ENCODE results near the gene PRKN.

Gene PRKN

DNA sequence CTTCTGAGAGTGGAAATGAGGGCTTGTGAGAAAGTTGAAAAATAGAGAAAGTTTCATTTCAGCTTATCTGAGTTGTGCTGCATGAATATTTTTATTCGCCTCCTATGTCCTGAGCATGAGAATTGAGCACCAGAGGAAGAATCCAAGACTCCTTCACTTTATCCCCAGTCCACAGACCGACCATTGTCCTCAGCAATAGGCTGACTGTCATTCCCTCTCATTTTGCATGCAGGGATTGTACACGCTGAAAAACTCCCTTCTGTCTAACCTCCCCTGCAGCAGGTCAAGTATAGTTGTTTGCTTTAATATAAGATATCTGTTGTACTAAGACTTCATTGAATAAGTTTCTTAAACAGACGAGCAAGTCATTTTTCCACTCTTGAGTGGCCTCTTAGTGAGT is 437.6 kb downstream of the PRKN start:
- Histone ChIP-seq H3K9ac (ENCODE audit: low read length in 2 of 2) (no peak overlapping the region), H3K36me3 (ENCODE audit: control insufficient read depth in 2 of 2, insufficient read depth in 2 of 2, low read length in 2 of 2) (no peaks in the 10 kb centered on the region), H3K27me3 (ENCODE audit: control insufficient read depth in 1 of 2, insufficient read depth in 2 of 2, low read length in 2 of 2) (no peaks in the 10 kb centered on the region), H3K9me3 (ENCODE audit: control insufficient read depth in 2 of 2, low read length in 2 of 2) (no peaks in the 10 kb centered on the region), H3K4me1 (ENCODE audit: control insufficient read depth, insufficient read depth, low read length) (peaks cover 5% of the 10 kb centered on the region), H3K4me3 (ENCODE audit: low read length in 2 of 2) (no peak overlapping the region), H3K27ac (ENCODE audit: low read length) (no peak overlapping the region)

DNA sequence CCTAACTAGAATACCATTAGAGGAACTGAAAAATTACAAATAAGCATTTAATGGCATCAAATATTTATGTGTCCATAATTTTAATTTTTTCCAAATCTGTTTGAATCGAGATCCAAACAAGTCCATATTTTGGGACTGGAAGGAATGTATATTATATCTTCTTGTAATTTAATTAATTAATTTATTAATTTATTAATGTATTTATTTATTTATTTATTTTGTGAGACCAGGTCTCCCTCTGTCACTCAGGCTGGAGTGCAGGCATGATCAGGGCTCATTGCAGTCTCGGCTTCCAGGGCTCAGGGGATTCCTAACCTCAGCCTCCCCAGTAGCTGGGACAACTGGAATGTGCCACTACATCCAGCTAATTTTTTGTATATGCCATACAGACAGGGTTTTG is 453.6 kb downstream of the PRKN start:
- Histone ChIP-seq H3K4me1 (ENCODE audit: control insufficient read depth, insufficient read depth, low read length) (no peaks in the 10 kb centered on the region), H3K9ac (ENCODE audit: low read length in 2 of 2) (no peak overlapping the region), H3K4me3 (ENCODE audit: low read length in 2 of 2) (no peak overlapping the region), H3K27me3 (ENCODE audit: control insufficient read depth in 1 of 2, insufficient read depth in 2 of 2, low read length in 2 of 2) (no peaks in the 10 kb centered on the region), H3K36me3 (ENCODE audit: control insufficient read depth in 2 of 2, insufficient read depth in 2 of 2, low read length in 2 of 2) (no peaks in the 10 kb centered on the region), H3K9me3 (ENCODE audit: control insufficient read depth in 2 of 2, low read length in 2 of 2) (no peaks in the 10 kb centered on the region), H3K27ac (ENCODE audit: low read length) (no peak overlapping the region)

DNA sequence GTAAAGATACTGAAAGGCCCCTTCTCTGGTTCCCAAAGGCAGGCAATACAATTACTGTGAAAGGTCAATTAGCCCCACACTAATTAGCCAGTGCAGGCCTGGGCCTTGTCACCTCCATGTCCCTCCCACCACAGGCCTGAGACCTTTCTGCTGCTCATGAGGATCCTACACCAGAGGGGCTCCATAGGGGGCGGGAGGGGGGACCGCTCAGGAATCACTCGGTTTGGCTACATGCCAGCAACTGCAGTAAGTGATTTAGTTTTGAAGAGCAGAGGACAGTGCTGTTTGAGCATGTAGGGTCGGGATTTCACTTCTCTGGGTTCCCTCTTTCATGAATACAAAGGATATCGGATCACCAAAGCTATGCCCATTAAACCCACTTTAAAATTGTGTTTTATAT is 455.6 kb downstream of the PRKN start:
- no peak overlapping the region for H3K4me3 ChIP-seq (ENCODE audit: low read length in 2 of 2)
- H3K36me3 ChIP-seq (ENCODE audit: control insufficient read depth in 2 of 2, insufficient read depth in 2 of 2, low read length in 2 of 2) = no peaks in the 10 kb centered on the region
- no peaks in the 10 kb centered on the region for H3K27me3 ChIP-seq (ENCODE audit: control insufficient read depth in 1 of 2, insufficient read depth in 2 of 2, low read length in 2 of 2)
- no peak overlapping the region for H3K9ac ChIP-seq (ENCODE audit: low read length in 2 of 2)
- H3K9me3 ChIP-seq (ENCODE audit: control insufficient read depth in 2 of 2, low read length in 2 of 2) = no peaks in the 10 kb centered on the region
- no peak overlapping the region for H3K27ac ChIP-seq (ENCODE audit: low read length)
- no peaks in the 10 kb centered on the region for H3K4me1 ChIP-seq (ENCODE audit: control insufficient read depth, insufficient read depth, low read length)

DNA sequence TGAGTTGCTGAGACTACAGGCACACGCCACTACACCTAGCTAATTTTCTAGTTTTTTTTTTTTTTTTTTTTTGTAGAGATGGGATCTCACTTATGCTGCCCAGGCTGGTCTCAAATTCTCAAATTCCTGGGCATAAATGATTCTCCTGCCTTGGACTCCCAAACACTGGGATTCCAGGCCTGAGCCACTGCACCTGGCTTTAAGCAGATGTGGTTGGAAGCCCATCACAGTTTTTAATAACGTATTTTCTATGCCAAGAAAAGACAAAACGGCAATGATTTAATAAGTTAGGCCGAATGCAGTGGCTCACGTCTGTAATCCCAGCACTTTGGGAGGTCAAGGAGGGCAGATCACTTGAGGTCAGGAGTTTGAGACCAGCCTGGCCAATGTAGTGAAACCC is 456.6 kb downstream of the PRKN start:
- Histone ChIP-seq H3K4me1 (ENCODE audit: control insufficient read depth, insufficient read depth, low read length) (no peaks in the 10 kb centered on the region), H3K27ac (ENCODE audit: low read length) (no peak overlapping the region), H3K36me3 (ENCODE audit: control insufficient read depth in 2 of 2, insufficient read depth in 2 of 2, low read length in 2 of 2) (no peaks in the 10 kb centered on the region), H3K9ac (ENCODE audit: low read length in 2 of 2) (no peak overlapping the region), H3K27me3 (ENCODE audit: control insufficient read depth in 1 of 2, insufficient read depth in 2 of 2, low read length in 2 of 2) (no peaks in the 10 kb centered on the region), H3K9me3 (ENCODE audit: control insufficient read depth in 2 of 2, low read length in 2 of 2) (no peaks in the 10 kb centered on the region), H3K4me3 (ENCODE audit: low read length in 2 of 2) (no peak overlapping the region)

DNA sequence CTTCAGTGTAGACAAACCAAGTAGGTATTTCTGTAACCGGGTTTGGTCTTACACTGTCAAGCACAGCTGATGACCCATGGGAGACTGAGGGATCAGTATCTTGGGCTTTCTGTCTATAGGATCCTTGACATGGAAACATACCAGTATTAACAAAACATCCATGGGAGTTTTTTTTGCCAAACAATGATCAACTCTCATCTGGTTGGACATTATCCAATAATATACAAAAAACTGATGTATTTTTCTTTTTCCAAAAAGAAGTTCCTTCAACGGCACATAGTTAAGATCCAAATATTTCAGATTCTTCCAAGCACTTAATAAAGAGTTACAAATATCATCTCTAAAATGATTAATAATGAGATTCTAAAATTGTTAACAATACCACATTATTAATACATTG is 459.9 kb downstream of the PRKN start:
- no peak overlapping the region for H3K4me3 ChIP-seq (ENCODE audit: low read length in 2 of 2)
- no peaks in the 10 kb centered on the region for H3K4me1 ChIP-seq (ENCODE audit: control insufficient read depth, insufficient read depth, low read length)
- H3K27ac ChIP-seq (ENCODE audit: low read length) = no peak overlapping the region
- no peaks in the 10 kb centered on the region for H3K9me3 ChIP-seq (ENCODE audit: control insufficient read depth in 2 of 2, low read length in 2 of 2)
- H3K36me3 ChIP-seq (ENCODE audit: control insufficient read depth in 2 of 2, insufficient read depth in 2 of 2, low read length in 2 of 2) = no peaks in the 10 kb centered on the region
- no peaks in the 10 kb centered on the region for H3K27me3 ChIP-seq (ENCODE audit: control insufficient read depth in 1 of 2, insufficient read depth in 2 of 2, low read length in 2 of 2)
- no peak overlapping the region for H3K9ac ChIP-seq (ENCODE audit: low read length in 2 of 2)

DNA sequence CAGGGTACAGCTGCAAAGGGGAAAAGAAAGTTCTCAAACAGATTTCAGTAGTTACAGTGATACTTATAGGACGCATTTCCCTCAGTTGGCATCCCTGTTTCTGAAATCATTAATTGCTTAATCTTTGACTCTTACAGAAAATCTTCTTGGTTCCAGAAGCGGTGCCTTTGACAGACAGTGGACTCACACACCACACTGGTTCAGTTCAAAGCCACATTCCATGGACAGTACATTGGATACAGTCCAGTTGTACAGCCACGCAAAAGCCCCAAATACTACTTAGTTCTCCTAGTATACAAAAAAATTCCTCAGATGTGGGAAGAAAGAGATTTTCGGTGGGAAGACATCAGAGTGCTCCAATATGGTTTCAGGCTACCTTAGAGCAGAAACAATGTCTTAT is 460.4 kb downstream of the PRKN start:
- no peak overlapping the region for H3K9ac ChIP-seq (ENCODE audit: low read length in 2 of 2)
- no peak overlapping the region for H3K27ac ChIP-seq (ENCODE audit: low read length)
- H3K4me1 ChIP-seq (ENCODE audit: control insufficient read depth, insufficient read depth, low read length) = no peaks in the 10 kb centered on the region
- peaks cover 0 to 3% of the 10 kb centered on the region in 2 donors for H3K36me3 ChIP-seq (ENCODE audit: control insufficient read depth in 2 of 2, insufficient read depth in 2 of 2, low read length in 2 of 2)
- no peaks in the 10 kb centered on the region for H3K9me3 ChIP-seq (ENCODE audit: control insufficient read depth in 2 of 2, low read length in 2 of 2)
- H3K4me3 ChIP-seq (ENCODE audit: low read length in 2 of 2) = no peak overlapping the region
- H3K27me3 ChIP-seq (ENCODE audit: control insufficient read depth in 1 of 2, insufficient read depth in 2 of 2, low read length in 2 of 2) = no peaks in the 10 kb centered on the region

DNA sequence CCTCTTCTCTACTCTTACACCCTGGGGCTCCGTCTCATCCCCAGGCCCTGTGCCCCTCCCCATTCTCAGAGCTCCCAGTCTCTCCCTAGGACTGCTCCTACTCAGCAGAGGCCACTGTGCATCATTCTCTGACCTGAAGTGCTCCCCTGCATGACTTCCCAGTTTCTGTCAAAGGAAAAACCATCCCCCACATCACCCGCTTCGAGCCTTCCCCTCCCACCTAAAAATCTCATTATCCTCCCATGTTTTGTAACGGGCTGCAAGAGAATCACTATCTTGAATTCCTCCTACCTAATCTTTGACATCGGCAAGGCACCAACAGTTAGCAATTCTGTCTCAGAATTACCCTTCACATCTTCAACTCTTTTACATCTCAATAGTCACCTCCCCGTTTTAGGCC is 463.0 kb downstream of the PRKN start:
- Histone ChIP-seq H3K36me3 (ENCODE audit: control insufficient read depth in 2 of 2, insufficient read depth in 2 of 2, low read length in 2 of 2) (peaks cover 0 to 3% of the 10 kb centered on the region in 2 donors), H3K9me3 (ENCODE audit: control insufficient read depth in 2 of 2, low read length in 2 of 2) (no peaks in the 10 kb centered on the region), H3K4me1 (ENCODE audit: control insufficient read depth, insufficient read depth, low read length) (no peaks in the 10 kb centered on the region), H3K27me3 (ENCODE audit: control insufficient read depth in 1 of 2, insufficient read depth in 2 of 2, low read length in 2 of 2) (no peaks in the 10 kb centered on the region), H3K27ac (ENCODE audit: low read length) (no peak overlapping the region), H3K4me3 (ENCODE audit: low read length in 2 of 2) (no peak overlapping the region), H3K9ac (ENCODE audit: low read length in 2 of 2) (no peak overlapping the region)

DNA sequence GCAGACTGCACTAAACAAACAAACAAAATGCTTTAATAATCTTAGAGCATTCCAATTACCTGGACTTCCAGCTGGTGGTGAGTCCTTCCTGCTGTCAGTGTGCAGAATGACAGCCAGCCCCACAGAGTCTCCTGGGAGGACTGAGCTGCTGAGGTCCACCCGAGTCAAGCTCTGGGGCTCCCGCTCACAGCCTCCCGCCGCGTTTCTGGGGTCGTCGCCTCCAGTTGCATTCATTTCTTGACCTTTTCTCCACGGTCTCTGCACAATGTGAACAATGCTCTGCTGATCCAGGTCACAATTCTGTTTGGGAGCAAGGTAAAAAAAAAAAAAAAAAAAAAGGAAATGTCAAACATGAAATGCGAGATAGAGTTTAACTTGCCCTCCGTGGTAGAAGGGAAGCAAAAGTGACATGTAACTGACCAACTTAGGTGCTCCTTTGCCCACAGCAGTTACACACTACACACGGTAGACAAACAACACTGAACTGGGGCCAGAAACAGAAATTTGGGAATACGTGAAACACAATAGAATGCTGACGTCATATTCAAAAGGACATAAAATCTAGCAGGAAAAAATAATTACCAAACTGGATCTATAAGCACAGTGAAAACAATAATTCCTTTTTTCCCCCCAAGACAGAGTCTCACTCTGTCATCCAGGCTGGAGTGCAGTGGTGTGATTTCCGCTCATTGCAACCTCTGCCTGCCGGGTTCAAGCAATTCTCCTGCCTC is 464.9 kb downstream of the PRKN start:
- no peaks in the 10 kb centered on the region for H3K4me1 ChIP-seq (ENCODE audit: control insufficient read depth, insufficient read depth, low read length)
- peaks cover 0 to 3% of the 10 kb centered on the region in 2 donors for H3K36me3 ChIP-seq (ENCODE audit: control insufficient read depth in 2 of 2, insufficient read depth in 2 of 2, low read length in 2 of 2)
- no peaks in the 10 kb centered on the region for H3K9me3 ChIP-seq (ENCODE audit: control insufficient read depth in 2 of 2, low read length in 2 of 2)
- H3K27ac ChIP-seq (ENCODE audit: low read length) = no peak overlapping the region
- no peaks in the 10 kb centered on the region for H3K27me3 ChIP-seq (ENCODE audit: control insufficient read depth in 1 of 2, insufficient read depth in 2 of 2, low read length in 2 of 2)
- H3K9ac ChIP-seq (ENCODE audit: low read length in 2 of 2) = no peak overlapping the region
- no peak overlapping the region for H3K4me3 ChIP-seq (ENCODE audit: low read length in 2 of 2)

DNA sequence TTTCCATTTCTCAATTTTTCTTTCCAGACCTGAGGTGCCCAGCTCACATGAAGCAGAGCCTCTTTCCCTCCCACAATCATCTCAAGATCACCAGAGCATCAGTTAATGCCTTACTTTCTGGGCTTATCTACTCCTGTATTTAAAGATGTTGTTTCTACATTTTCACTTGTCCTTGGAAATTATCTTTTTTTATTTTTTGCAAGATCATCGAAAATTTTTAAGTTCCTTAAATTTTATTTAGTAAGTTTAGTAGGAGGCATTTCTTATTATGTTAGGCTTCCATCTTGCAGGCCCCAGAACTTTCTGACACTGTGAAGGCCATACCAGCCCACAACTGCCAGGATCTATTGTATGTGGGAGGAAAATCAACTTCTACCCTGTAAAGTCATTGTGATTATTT is 466.0 kb downstream of the PRKN start:
- Histone ChIP-seq H3K9me3 (ENCODE audit: control insufficient read depth in 2 of 2, low read length in 2 of 2) (no peaks in the 10 kb centered on the region), H3K4me1 (ENCODE audit: control insufficient read depth, insufficient read depth, low read length) (no peaks in the 10 kb centered on the region), H3K27me3 (ENCODE audit: control insufficient read depth in 1 of 2, insufficient read depth in 2 of 2, low read length in 2 of 2) (no peaks in the 10 kb centered on the region), H3K9ac (ENCODE audit: low read length in 2 of 2) (no peak overlapping the region), H3K27ac (ENCODE audit: low read length) (no peak overlapping the region), H3K4me3 (ENCODE audit: low read length in 2 of 2) (no peak overlapping the region), H3K36me3 (ENCODE audit: control insufficient read depth in 2 of 2, insufficient read depth in 2 of 2, low read length in 2 of 2) (peaks cover 0 to 3% of the 10 kb centered on the region in 2 donors)

DNA sequence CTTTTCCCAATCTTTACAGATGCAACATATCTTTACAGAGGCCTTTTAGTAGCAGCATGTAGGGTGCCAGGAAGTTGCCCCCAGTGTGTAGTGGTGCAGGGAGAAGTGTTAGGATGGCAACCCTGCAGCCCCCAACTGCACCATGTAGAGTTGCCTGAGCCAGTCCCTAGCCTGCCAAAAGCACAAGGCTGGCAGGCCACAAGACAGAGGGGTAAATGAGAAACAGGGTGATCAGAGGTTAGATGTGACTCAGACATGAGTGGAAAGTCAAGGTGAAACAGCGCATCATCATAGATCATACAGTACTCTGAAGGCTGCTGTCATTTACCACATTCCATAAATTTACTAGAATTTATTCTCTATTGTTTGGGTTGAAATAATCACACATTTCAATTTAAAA is 467.5 kb downstream of the PRKN start:
- Histone ChIP-seq H3K27me3 (ENCODE audit: control insufficient read depth in 1 of 2, insufficient read depth in 2 of 2, low read length in 2 of 2) (no peaks in the 10 kb centered on the region), H3K4me1 (ENCODE audit: control insufficient read depth, insufficient read depth, low read length) (no peaks in the 10 kb centered on the region), H3K4me3 (ENCODE audit: low read length in 2 of 2) (no peak overlapping the region), H3K9ac (ENCODE audit: low read length in 2 of 2) (no peak overlapping the region), H3K36me3 (ENCODE audit: control insufficient read depth in 2 of 2, insufficient read depth in 2 of 2, low read length in 2 of 2) (peaks cover 0 to 3% of the 10 kb centered on the region in 2 donors), H3K9me3 (ENCODE audit: control insufficient read depth in 2 of 2, low read length in 2 of 2) (no peaks in the 10 kb centered on the region), H3K27ac (ENCODE audit: low read length) (no peak overlapping the region)

DNA sequence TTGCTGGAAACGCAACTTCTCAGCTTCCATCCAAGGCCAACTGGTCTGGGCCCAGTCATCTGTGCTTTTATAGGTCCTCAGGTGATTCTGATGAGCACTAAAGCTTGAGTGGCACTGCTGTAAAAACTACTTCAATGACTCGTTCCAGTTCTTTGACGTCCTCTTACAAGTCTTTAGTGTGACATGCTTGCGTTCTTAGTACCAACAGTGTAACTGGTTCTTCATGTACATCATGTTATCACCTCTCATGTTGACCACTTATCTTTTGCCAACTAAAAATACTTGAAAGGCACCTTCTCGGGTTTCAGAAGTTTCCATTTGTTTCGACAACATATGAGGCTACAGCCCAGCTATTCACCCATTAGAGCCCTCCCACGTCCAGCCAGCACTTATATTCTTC is 468.9 kb downstream of the PRKN start:
- H3K9me3 ChIP-seq (ENCODE audit: control insufficient read depth in 2 of 2, low read length in 2 of 2) = no peaks in the 10 kb centered on the region
- H3K27me3 ChIP-seq (ENCODE audit: control insufficient read depth in 1 of 2, insufficient read depth in 2 of 2, low read length in 2 of 2) = no peaks in the 10 kb centered on the region
- no peak overlapping the region for H3K4me3 ChIP-seq (ENCODE audit: low read length in 2 of 2)
- H3K9ac ChIP-seq (ENCODE audit: low read length in 2 of 2) = no peak overlapping the region
- H3K36me3 ChIP-seq (ENCODE audit: control insufficient read depth in 2 of 2, insufficient read depth in 2 of 2, low read length in 2 of 2) = peaks cover 0 to 3% of the 10 kb centered on the region in 2 donors
- no peak overlapping the region for H3K27ac ChIP-seq (ENCODE audit: low read length)
- no peaks in the 10 kb centered on the region for H3K4me1 ChIP-seq (ENCODE audit: control insufficient read depth, insufficient read depth, low read length)
